H9 (cell line): ENCODE results near the gene CHMP3. TPM values are rescaled to one million over a fixed set of nuclear protein-coding genes. Genes with fewer than 3 reads are reported as not detected.
"Not testable (repeated sequence)": the region's sequence is repeated elsewhere in the genome, so short reads cannot be mapped to it uniquely, and the experiment has no call there.

ENCODE experiments used
- DNase-seq: peaks from one replicate; pipeline ENCODE4 v3.0.0-alpha.2; 2017
- H2AFZ ChIP-seq: one replicate; pipeline ENCODE4 v1.6.1; 2013; ENCODE audit warnings: mild to moderate bottlenecking, low read length, control low read depth, moderate library complexity
- H2AK5ac ChIP-seq: 2 replicates; pipeline ENCODE4 v1.6.1; 2013; ENCODE audit warnings: low read length, control low read depth, mixed read lengths; ENCODE audit not compliant: insufficient read length
- H2BK120ac ChIP-seq: one replicate; pipeline ENCODE4 v1.6.1; 2013; ENCODE audit warnings: low read depth, mild to moderate bottlenecking, low read length, control low read depth, inconsistent platforms; ENCODE audit not compliant: poor library complexity, severe bottlenecking
- H2BK12ac ChIP-seq: 2 replicates; pipeline ENCODE4 v1.6.1; 2013; ENCODE audit warnings: low read length, control low read depth, mixed read lengths, low read depth; ENCODE audit not compliant: insufficient read length
- H2BK15ac ChIP-seq: 2 replicates; pipeline ENCODE4 v1.6.1; 2013; ENCODE audit warnings: low read depth, low read length, control low read depth
- H2BK20ac ChIP-seq: one replicate; pipeline ENCODE4 v1.6.1; 2013; ENCODE audit warnings: low read depth, mild to moderate bottlenecking, low read length, control low read depth, inconsistent platforms; ENCODE audit not compliant: poor library complexity, severe bottlenecking
- H2BK5ac ChIP-seq: 2 replicates; pipeline ENCODE4 v1.6.1; 2013; ENCODE audit warnings: low read length, control low read depth, mixed read lengths; ENCODE audit not compliant: insufficient read length
- H3K14ac ChIP-seq: 2 replicates; pipeline ENCODE4 v1.6.1; 2013; ENCODE audit warnings: low read length, control low read depth; ENCODE audit not compliant: insufficient read depth
- H3K18ac ChIP-seq: 2 replicates; pipeline ENCODE4 v1.6.1; 2013; ENCODE audit warnings: low read depth, mild to moderate bottlenecking, mixed read lengths, low read length, control low read depth; ENCODE audit not compliant: insufficient read length
- H3K23ac ChIP-seq: 2 replicates; pipeline ENCODE4 v1.6.1; 2013; ENCODE audit warnings: low read length, control low read depth, mixed read lengths, low read depth; ENCODE audit not compliant: insufficient read length
- H3K23me2 ChIP-seq: 2 replicates; pipeline ENCODE4 v1.6.1; 2013; ENCODE audit warnings: low read depth, mild to moderate bottlenecking, mixed read lengths, low read length, control low read depth; ENCODE audit not compliant: insufficient read length, poor library complexity, severe bottlenecking
- H3K27ac ChIP-seq: 2 replicates; pipeline ENCODE4 v1.5.1; 2013; ENCODE audit warnings: low read length, control low read depth, mixed read lengths, low read depth; ENCODE audit not compliant: insufficient read length
- H3K27me3 ChIP-seq: 2 replicates; pipeline ENCODE4 v1.6.1; 2013; ENCODE audit warnings: low read length, control low read depth, inconsistent platforms; ENCODE audit not compliant: insufficient read depth
- H3K4ac ChIP-seq: 2 replicates; pipeline ENCODE4 v1.6.1; 2013; ENCODE audit warnings: low read depth, mild to moderate bottlenecking, control low read depth, inconsistent platforms, low read length, moderate library complexity
- H3K4me1 ChIP-seq: 2 replicates; pipeline ENCODE4 v1.6.1; 2013; ENCODE audit warnings: low read length, control low read depth, inconsistent platforms; ENCODE audit not compliant: insufficient read depth
- H3K4me2 ChIP-seq: 2 replicates; pipeline ENCODE4 v1.6.1; 2013; ENCODE audit warnings: low read length, control low read depth, mixed read lengths; ENCODE audit not compliant: insufficient read length, insufficient read depth
- H3K56ac ChIP-seq: 2 replicates; pipeline ENCODE4 v1.6.1; 2013; ENCODE audit warnings: low read depth, mild to moderate bottlenecking, mixed read lengths, low read length, control low read depth; ENCODE audit not compliant: insufficient read length
- H3K79me1 ChIP-seq: 2 replicates; pipeline ENCODE4 v1.6.1; 2013; ENCODE audit warnings: low read depth, mild to moderate bottlenecking, moderate library complexity, low read length, control low read depth, inconsistent platforms; ENCODE audit not compliant: insufficient read depth, poor library complexity, severe bottlenecking
- H3K79me2 ChIP-seq: 2 replicates; pipeline ENCODE4 v1.6.1; 2013; ENCODE audit warnings: low read length, control low read depth, inconsistent platforms; ENCODE audit not compliant: insufficient read depth
- H3K9ac ChIP-seq: 2 replicates; pipeline ENCODE4 v1.6.1; 2013; ENCODE audit warnings: low read length, control low read depth, mixed read lengths; ENCODE audit not compliant: insufficient read length; ENCODE audit errors: extremely low read depth
- H3K9me3 ChIP-seq: one replicate; pipeline ENCODE4 v1.6.1; 2013; ENCODE audit warnings: low read depth, low read length, inconsistent platforms; ENCODE audit not compliant: control insufficient read depth
- H3T11ph ChIP-seq: one replicate; pipeline ENCODE4 v1.6.1; 2013; ENCODE audit warnings: mild to moderate bottlenecking, low read length, control low read depth, inconsistent platforms
- H4K20me1 ChIP-seq: one replicate; pipeline ENCODE4 v1.6.1; 2013; ENCODE audit not compliant: control insufficient read depth, insufficient read length, insufficient read depth
- H4K5ac ChIP-seq: 2 replicates; pipeline ENCODE4 v1.6.1; 2013; ENCODE audit warnings: low read depth, mild to moderate bottlenecking, mixed read lengths, low read length, control low read depth; ENCODE audit not compliant: insufficient read length
- H4K8ac ChIP-seq: replicated peaks from 2 replicates; pipeline ENCODE4 v1.6.1; 2013; ENCODE audit warnings: low read length, control low read depth, mixed read lengths, low read depth; ENCODE audit not compliant: insufficient read length
- H4K91ac ChIP-seq: 2 replicates; pipeline ENCODE4 v1.6.1; 2013; ENCODE audit warnings: low read depth, mild to moderate bottlenecking, moderate library complexity, mixed read lengths, low read length, control low read depth; ENCODE audit not compliant: insufficient read length
- H3K27ac Mint-ChIP-seq, 3 experiments: 2 replicates in 2 of 3; 3 replicates in 1 of 3; pipeline ENCODE4 v1.8.0; 2020 to 2021; ENCODE audit warnings: mixed read lengths in 3 of 3, mild to moderate bottlenecking in 1 of 3, moderate library complexity in 1 of 3
- H3K27me3 Mint-ChIP-seq: 2 replicates; pipeline ENCODE4 v1.8.0; 2021; ENCODE audit warnings: low read depth, mild to moderate bottlenecking, moderate library complexity, mixed read lengths
- H3K36me3 Mint-ChIP-seq, 3 experiments: 2 replicates in 2 of 3; 3 replicates in 1 of 3; pipeline ENCODE4 v1.8.0; 2020 to 2021; ENCODE audit warnings: low read depth in 3 of 3, mixed read lengths in 3 of 3; ENCODE audit not compliant: insufficient read depth in 1 of 3
- H3K4me1 Mint-ChIP-seq, 2 experiments: 2 replicates each; pipeline ENCODE4 v1.8.0; 2020; ENCODE audit warnings: mixed read lengths in 2 of 2
- H3K4me3 Mint-ChIP-seq, 2 experiments: 2 replicates in 1 of 2; 3 replicates in 1 of 2; pipeline ENCODE4 v1.8.0; 2020 to 2021; ENCODE audit warnings: mild to moderate bottlenecking in 2 of 2, mixed read lengths in 2 of 2, moderate library complexity in 1 of 2
- H3K9me3 Mint-ChIP-seq, 2 experiments: 2 replicates in 1 of 2; 3 replicates in 1 of 2; pipeline ENCODE4 v1.8.0; 2020; ENCODE audit warnings: mild to moderate bottlenecking in 2 of 2, mixed read lengths in 2 of 2, moderate library complexity in 1 of 2
- WGBS: extraction: QIAGEN DNeasy Blood & Tissue Kit; methylation state at CpG from one replicate; pipeline ENCODE4 v1.1.7; 2013; ENCODE audit warnings: missing lambda C conversion rate, low lambda C conversion rate, mixed read lengths; ENCODE audit not compliant: insufficient read length; ENCODE audit errors: extremely low coverage; 5-methylcytosine and 5-hydroxymethylcytosine counted together
- total RNA-seq: library from RNA; stranded (reverse); gene quantifications from 2 replicates; pipeline ENCODE4 v1.2.1, GENCODE V29; 2021

The CHMP3 gene
- total RNA-seq, 1 experiment from 2014 or later: 28.8 TPM

- H2BK5ac ChIP-seq, H2AK5ac ChIP-seq, H4K20me1 ChIP-seq, H3K27ac Mint-ChIP-seq, H4K5ac ChIP-seq, H2AFZ ChIP-seq, H2BK12ac ChIP-seq, H2BK20ac ChIP-seq, H3T11ph ChIP-seq, H3K4me1 ChIP-seq, H3K23me2 ChIP-seq, H2BK15ac ChIP-seq, H2BK120ac ChIP-seq, H4K91ac ChIP-seq, H3K27me3 Mint-ChIP-seq, H3K27ac ChIP-seq, H4K8ac ChIP-seq, H3K27me3 ChIP-seq, H3K4ac ChIP-seq, DNase-seq, H3K14ac ChIP-seq, H3K4me1 Mint-ChIP-seq, H3K18ac ChIP-seq, H3K4me3 Mint-ChIP-seq, H3K79me1 ChIP-seq, H3K56ac ChIP-seq, H3K23ac ChIP-seq, H3K4me2 ChIP-seq, H3K79me2 ChIP-seq, H3K9ac ChIP-seq: not testable (repeated sequence)
- Mint-ChIP-seq H3K9me3 (peaks cover 65 to 67% of the 10 kb centered on the region in 2 experiments), H3K36me3 (peaks cover 55 to 59% (median 59%) of the 10 kb centered on the region in 3 experiments)
- WGBS: no CpG with 5 or more reads among the region's 31 CpGs
- H3K9me3 ChIP-seq: peaks cover 18% of the 10 kb centered on the region
These were observed 13.8 kb downstream of the CHMP3 start for GRCh38 chr2:86549440-86549839.

- not testable (repeated sequence) for H3K27me3 ChIP-seq, H3K79me1 ChIP-seq, H3K18ac ChIP-seq, H3K27ac ChIP-seq, H4K20me1 ChIP-seq, H3K56ac ChIP-seq, H2AFZ ChIP-seq, H2AK5ac ChIP-seq, H3K79me2 ChIP-seq, H3K14ac ChIP-seq, H2BK5ac ChIP-seq, H4K8ac ChIP-seq, H3K4me2 ChIP-seq, H3K27ac Mint-ChIP-seq, H2BK12ac ChIP-seq, DNase-seq, H4K91ac ChIP-seq, H3K4me1 ChIP-seq, H4K5ac ChIP-seq, H3K27me3 Mint-ChIP-seq, H3K23ac ChIP-seq, H3K4ac ChIP-seq, H2BK20ac ChIP-seq, H3K23me2 ChIP-seq, H3K9ac ChIP-seq, H2BK120ac ChIP-seq, H3K4me1 Mint-ChIP-seq, H3T11ph ChIP-seq, H3K4me3 Mint-ChIP-seq, H2BK15ac ChIP-seq
- no CpG with 5 or more reads among the region's 37 CpGs for WGBS
- Mint-ChIP-seq H3K36me3 (peaks cover 60 to 64% (median 62%) of the 10 kb centered on the region in 3 experiments), H3K9me3 (peaks cover 70 to 72% of the 10 kb centered on the region in 2 experiments)
- H3K9me3 ChIP-seq: peaks cover 18% of the 10 kb centered on the region
These were observed 14.3 kb downstream of the CHMP3 start for GRCh38 chr2:86548913-86549396.
